ENCODE results near the gene DNMT3B. TPM values are rescaled to one million over a fixed set of nuclear protein-coding genes. Genes with fewer than 3 reads are reported as not detected.

The DNMT3B gene
- total RNA-seq, 2 experiments from 2014 or later, result 9.0 to 10.0 TPM

DNA sequence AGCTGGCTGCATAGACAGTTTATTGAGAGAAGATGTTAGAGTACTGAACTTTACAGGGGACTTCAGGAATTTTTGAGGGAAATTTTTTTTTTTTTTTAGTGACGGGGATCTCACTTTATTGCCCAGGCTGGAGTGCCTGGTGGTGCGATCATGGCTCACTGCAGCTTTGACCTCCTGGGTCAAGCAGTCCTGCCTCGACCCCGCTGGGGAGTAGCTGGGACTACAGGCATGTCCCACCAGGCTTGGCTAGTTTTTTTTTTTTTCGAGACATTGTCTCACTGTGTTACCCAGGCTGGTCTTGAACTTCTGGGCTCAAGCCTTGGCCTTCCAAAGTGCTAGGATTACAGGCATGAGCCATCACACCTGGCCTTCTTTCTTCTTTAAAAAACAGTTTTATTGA, 85.8 kb downstream of the DNMT3B start:
- Mint-ChIP-seq H3K4me3 (no peak overlapping the region), H3K9me3 (ENCODE audit: insufficient read depth) (no peaks in the 10 kb centered on the region), H3K4me1 (ENCODE audit: low read depth) (no peaks in the 10 kb centered on the region), H3K27me3 (ENCODE audit: low read depth) (no peaks in the 10 kb centered on the region), H3K36me3 (ENCODE audit: low read depth) (peaks cover 69% of the 10 kb centered on the region), H3K27ac (no peak overlapping the region)
- DNase-seq (no peak), ATAC-seq (no peak)
- ChIA-PET POLR2A (no interaction called here), CTCF (no interaction called here)

DNA sequence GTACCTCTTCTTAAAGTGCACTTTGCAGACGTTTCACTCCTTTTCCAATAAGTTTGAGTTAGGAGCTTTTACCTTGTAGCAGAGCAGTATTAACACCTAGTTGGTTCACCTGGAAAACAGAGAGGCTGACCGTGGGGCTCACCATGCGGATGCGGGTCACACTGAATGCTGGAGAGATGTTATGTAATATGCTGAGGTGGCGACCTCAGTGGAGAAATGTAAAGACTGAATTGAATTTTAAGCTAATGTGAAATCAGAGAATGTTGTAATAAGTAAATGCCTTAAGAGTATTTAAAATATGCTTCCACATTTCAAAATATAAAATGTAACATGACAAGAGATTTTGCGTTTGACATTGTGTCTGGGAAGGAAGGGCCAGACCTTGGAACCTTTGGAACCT, 86.7 kb downstream of the DNMT3B start:
- Mint-ChIP-seq H3K27me3 (ENCODE audit: low read depth) (no peaks in the 10 kb centered on the region), H3K27ac (no peak overlapping the region), H3K9me3 (ENCODE audit: insufficient read depth) (no peaks in the 10 kb centered on the region), H3K4me3 (no peak overlapping the region), H3K36me3 (ENCODE audit: low read depth) (peaks cover 70% of the 10 kb centered on the region), H3K4me1 (ENCODE audit: low read depth) (no peaks in the 10 kb centered on the region)
- ATAC-seq, result no peak
- DNase-seq, result no peak
- ChIA-PET CTCF (no interaction called here), POLR2A (no interaction called here)

DNA sequence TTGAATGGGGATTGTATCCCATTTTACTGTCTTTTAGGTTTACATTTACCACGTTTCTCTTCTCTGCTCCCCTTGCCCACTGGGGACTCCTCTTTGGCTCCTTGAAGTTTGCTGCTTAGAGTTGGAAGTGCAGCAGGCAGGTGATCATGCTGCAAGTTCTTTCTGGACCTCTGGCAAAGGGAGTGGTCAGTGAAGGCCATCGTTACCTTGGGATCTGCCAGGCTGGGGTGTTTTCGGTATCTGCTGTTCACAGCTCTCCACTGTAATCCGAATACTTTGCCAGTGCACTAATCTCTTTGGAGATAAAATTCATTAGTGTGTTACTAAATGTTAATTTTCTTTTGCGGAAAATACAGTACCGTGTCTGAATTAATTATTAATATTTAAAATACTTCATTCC, 87.4 kb downstream of the DNMT3B start:
- ChIA-PET CTCF (no interaction called here), POLR2A (no interaction called here)
- Mint-ChIP-seq H3K4me1 (ENCODE audit: low read depth) (no peaks in the 10 kb centered on the region), H3K4me3 (no peak overlapping the region), H3K36me3 (ENCODE audit: low read depth) (peaks cover 69% of the 10 kb centered on the region), H3K27me3 (ENCODE audit: low read depth) (no peaks in the 10 kb centered on the region), H3K9me3 (ENCODE audit: insufficient read depth) (no peaks in the 10 kb centered on the region), H3K27ac (no peak overlapping the region)
- ATAC-seq (no peak), DNase-seq (no peak)

DNA sequence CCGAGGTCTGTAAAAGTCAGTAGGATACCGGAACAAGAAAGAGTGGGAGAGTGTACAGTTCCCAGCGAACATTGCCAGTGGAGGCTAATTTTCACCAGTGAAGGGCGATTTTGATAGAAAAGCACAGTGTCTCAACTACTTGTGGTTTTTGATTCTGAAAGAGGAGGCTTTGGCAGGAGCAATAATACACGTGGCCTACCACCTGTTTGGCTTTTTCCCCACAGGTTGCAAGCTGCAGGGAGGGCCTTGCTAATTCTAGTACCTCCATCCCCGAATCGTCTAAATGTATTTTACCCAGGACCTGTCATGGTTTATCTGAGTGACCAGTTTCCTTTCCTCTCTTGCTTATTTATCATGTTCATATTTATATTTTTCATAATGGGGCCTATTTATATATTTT, 93.2 kb downstream of the DNMT3B start:
- H3K4me1 Mint-ChIP-seq (ENCODE audit: low read depth), result peaks cover 23% of the 10 kb centered on the region
- ATAC-seq, result no peak
- H3K36me3 Mint-ChIP-seq (ENCODE audit: low read depth), result peaks cover 46% of the 10 kb centered on the region
- CTCF ChIA-PET, result no interaction called here
- no peak overlapping the region for H3K27ac Mint-ChIP-seq
- no peak for DNase-seq
- H3K9me3 Mint-ChIP-seq (ENCODE audit: insufficient read depth), result no peaks in the 10 kb centered on the region
- POLR2A ChIA-PET, result no interaction called here
- H3K4me3 Mint-ChIP-seq, result no peak overlapping the region
- H3K27me3 Mint-ChIP-seq (ENCODE audit: low read depth), result no peaks in the 10 kb centered on the region

DNA sequence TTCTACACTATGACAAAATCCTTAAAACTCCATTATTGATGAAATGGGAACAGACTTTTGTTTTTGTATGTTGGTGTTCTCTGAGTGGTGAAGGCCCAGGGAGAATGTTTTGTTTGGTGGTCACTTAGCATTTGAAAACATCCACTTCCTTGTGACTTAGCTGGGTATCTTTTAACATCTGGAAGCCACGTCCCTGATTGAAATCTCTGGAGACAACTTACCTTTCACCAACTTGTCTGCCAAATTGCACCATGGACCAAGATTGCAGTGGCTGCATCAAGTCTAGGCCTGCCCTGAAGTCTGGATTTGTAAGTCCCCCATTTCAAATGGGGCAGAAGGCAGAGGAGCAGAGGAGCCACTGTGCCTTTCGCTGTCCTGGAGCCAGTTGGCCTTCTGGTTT, 96.0 kb downstream of the DNMT3B start:
- ATAC-seq, result no peak
- ChIA-PET CTCF (interaction anchor here (1.1 to 1.5 kb wide), 2 partner anchors 68 to 87 kb away, joined by 3 read pairs; no protein-coding TSS in a partner anchor), POLR2A (interaction anchor here (1.0 kb wide), 1 partner anchor 23 kb away, joined by 3 read pairs; no protein-coding TSS in a partner anchor)
- no peak overlapping the region for H3K27ac Mint-ChIP-seq
- no peaks in the 10 kb centered on the region for H3K27me3 Mint-ChIP-seq (ENCODE audit: low read depth)
- peaks cover 23% of the 10 kb centered on the region for H3K4me1 Mint-ChIP-seq (ENCODE audit: low read depth)
- H3K4me3 Mint-ChIP-seq, result no peak overlapping the region
- peaks cover 23% of the 10 kb centered on the region for H3K36me3 Mint-ChIP-seq (ENCODE audit: low read depth)
- no peak for DNase-seq
- H3K9me3 Mint-ChIP-seq (ENCODE audit: insufficient read depth), result no peaks in the 10 kb centered on the region

Other genes with a start within 250 kb of the DNMT3B start
- 10 to 100 TPM; 22.2 to 24.5 TPM for gene NOL4L, start 177.1 kb upstream of the DNMT3B start, total RNA-seq
- gene C20orf203, start 88.4 kb upstream of the DNMT3B start, total RNA-seq, result under 1 TPM; 0.16 to 0.21 TPM
- gene COMMD7, start 18.9 kb upstream of the DNMT3B start, total RNA-seq, result 10 to 100 TPM; 65.5 to 68.4 TPM
- 100 to 1,000 TPM; 137 to 142 TPM for gene MAPRE1, start 57.6 kb downstream of the DNMT3B start, total RNA-seq
- 1 to 10 TPM; 1.0 to 1.5 TPM for gene EFCAB8, start 96.5 kb downstream of the DNMT3B start, total RNA-seq
- gene SUN5, start 242.0 kb downstream of the DNMT3B start, total RNA-seq, result not detected
- not detected for gene BPIFB2, start 245.3 kb downstream of the DNMT3B start, total RNA-seq

Data from activated CD8-positive, alpha-beta T cell treated with anti-CD3 and anti-CD28 coated beads, Interleukin-2, amount 10 ng/mL, durations not matched to agents 7 days and 5 days (primary cell).